Measurements from ENCODE around the gene NFXL1.

DNA sequence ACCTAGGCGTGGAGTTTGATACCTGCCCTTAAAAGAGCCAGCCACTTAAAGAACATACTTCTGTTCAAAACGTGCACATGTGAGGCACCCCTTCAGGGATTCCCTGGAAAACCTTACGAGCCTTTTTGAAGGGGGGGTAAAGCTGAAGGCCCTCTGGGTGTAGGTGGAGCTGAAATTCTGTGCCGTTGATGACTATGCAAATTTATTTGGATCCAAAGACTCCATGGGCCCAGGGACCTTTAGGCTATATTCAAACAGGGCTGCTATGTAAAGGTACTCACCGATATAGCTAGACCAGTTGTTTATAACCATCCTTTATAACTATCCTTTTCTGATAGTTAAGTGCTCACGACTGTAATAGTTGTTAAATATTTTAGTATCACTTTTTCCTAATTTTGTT is 40.3 kb upstream of the NFXL1 start:
- TF ChIP-seq, protein P1, sequence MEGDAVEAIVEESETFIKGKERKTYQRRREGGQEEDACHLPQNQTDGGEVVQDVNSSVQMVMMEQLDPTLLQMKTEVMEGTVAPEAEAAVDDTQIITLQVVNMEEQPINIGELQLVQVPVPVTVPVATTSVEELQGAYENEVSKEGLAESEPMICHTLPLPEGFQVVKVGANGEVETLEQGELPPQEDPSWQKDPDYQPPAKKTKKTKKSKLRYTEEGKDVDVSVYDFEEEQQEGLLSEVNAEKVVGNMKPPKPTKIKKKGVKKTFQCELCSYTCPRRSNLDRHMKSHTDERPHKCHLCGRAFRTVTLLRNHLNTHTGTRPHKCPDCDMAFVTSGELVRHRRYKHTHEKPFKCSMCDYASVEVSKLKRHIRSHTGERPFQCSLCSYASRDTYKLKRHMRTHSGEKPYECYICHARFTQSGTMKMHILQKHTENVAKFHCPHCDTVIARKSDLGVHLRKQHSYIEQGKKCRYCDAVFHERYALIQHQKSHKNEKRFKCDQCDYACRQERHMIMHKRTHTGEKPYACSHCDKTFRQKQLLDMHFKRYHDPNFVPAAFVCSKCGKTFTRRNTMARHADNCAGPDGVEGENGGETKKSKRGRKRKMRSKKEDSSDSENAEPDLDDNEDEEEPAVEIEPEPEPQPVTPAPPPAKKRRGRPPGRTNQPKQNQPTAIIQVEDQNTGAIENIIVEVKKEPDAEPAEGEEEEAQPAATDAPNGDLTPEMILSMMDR (IDR thresholded peaks at IDR 0.05 in 8 of 11, conservative IDR thresholded peaks at IDR 0.05 in 3 of 11), result no peak
- TF ChIP-seq POLR2A (IDR thresholded peaks at IDR 0.05), result no peak

All from spleen (tissue), 7 donors.